Right ventricle myocardium superior (tissue), 1 donor: ENCODE results near the gene HLA-DRB5. TPM values are rescaled to one million over a fixed set of nuclear protein-coding genes. Genes with fewer than 3 reads are reported as not detected.
"Not testable (repeated sequence)": the region's sequence is repeated elsewhere in the genome, so short reads cannot be mapped to it uniquely, and the experiment has no call there.

Source experiments
- ATAC-seq: fragments of 200-7000 bp; cut with Tn5 transposase; one replicate; pipeline ENCODE4 v1.9.1; 2020; ENCODE audit warnings: mild to moderate bottlenecking; ENCODE audit not compliant: poor library complexity
- DNase-seq: peaks from one replicate; pipeline ENCODE4 v3.0.0-alpha.2; 2020
- intact Hi-C: fragments of 100-400 bp; cut with DNase I; formaldehyde crosslinking; loops from one replicate; pipeline ENCODE4 v1.11.2; 2022
- long read RNA-seq: library from polyadenylated mRNA; unstranded; transcript quantifications from one replicate; pipeline ENCODE4 v2.0.0, GENCODE V29; 2021
- total RNA-seq: library from RNA; stranded (reverse); fragmentation: NEBNext Ultra II Directional; extraction: Animal tissue kit (Norgen Biotek cat#: 25700); gene quantifications from one replicate; pipeline ENCODE4 v1.2.1, GENCODE V29; 2021
- donor health status: DM: no; HTN: yes; CAD: no; lungs with severe emphysema.

HLA-DRB5 gene
- total RNA-seq = 17.7 TPM
- long read RNA-seq = 0 reads

GRCh38 chr6:32529697-32530430 lies at the start of gene HLA-DRB5:
HLA-DRB5 (minus strand) TSS chr6:32530287; CDS start chr6:32530224, 63 bp downstream.
- DNase-seq = peak; percentile 43
- intact Hi-C loops = loop anchor here (5.0 to 10.0 kb wide), 2 partner anchors 42 to 45 kb away; no protein-coding TSS in a partner anchor
- peak; percentile 73 for ATAC-seq

GRCh38 chr6:32578962-32579361 lies 48.9 kb upstream of the HLA-DRB5 start:
- intact Hi-C loops = no loop called here
- ATAC-seq (no peak), DNase-seq (no peak)

GRCh38 chr6:32577493-32577892 lies 47.4 kb upstream of the HLA-DRB5 start:
- intact Hi-C loops, ATAC-seq, DNase-seq: not testable (repeated sequence)

- intact Hi-C loops = no loop called here
Observed at GRCh38 chr6:32576250-32576649, 46.2 kb upstream of the HLA-DRB5 start.

GRCh38 chr6:32570363-32570905 lies 40.3 kb upstream of the HLA-DRB5 start:
- DNase-seq (no peak), ATAC-seq (no peak)
- intact Hi-C loops = loop anchor here (5.0 kb wide), 1 partner anchor 43 kb away; no protein-coding TSS in a partner anchor

More at GRCh38 chr6:32576250-32576649, 46.2 kb upstream of the HLA-DRB5 start:
- ATAC-seq (no peak), DNase-seq (no peak)

GRCh38 chr6:32568561-32568960 lies 38.5 kb upstream of the HLA-DRB5 start:
- intact Hi-C loops = no loop called here
- DNase-seq (no peak), ATAC-seq (no peak)

- intact Hi-C loops = no loop called here
- ATAC-seq (no peak), DNase-seq (no peak)
Observed at GRCh38 chr6:32566957-32567356, 36.9 kb upstream of the HLA-DRB5 start.

GRCh38 chr6:32565511-32565910 lies 35.4 kb upstream of the HLA-DRB5 start:
- ATAC-seq (no peak), DNase-seq (no peak)
- intact Hi-C loops = no loop called here

GRCh38 chr6:32562940-32563339 lies 32.9 kb upstream of the HLA-DRB5 start:
- intact Hi-C loops = no loop called here
- DNase-seq = no peak
- no peak for ATAC-seq

GRCh38 chr6:32559747-32560146 lies 29.7 kb upstream of the HLA-DRB5 start:
- ATAC-seq (no peak), DNase-seq (no peak)
- intact Hi-C loops = no loop called here

- ATAC-seq (no peak), DNase-seq (no peak)
- intact Hi-C loops = no loop called here
Observed at GRCh38 chr6:32558426-32559057, 28.5 kb upstream of the HLA-DRB5 start.

GRCh38 chr6:32554116-32554965 lies 24.3 kb upstream of the HLA-DRB5 start:
- intact Hi-C loops = no loop called here

GRCh38 chr6:32553037-32553742 lies 23.1 kb upstream of the HLA-DRB5 start:
- intact Hi-C loops = no loop called here
- ATAC-seq (no peak), DNase-seq (no peak)

More at GRCh38 chr6:32554116-32554965, 24.3 kb upstream of the HLA-DRB5 start:
- ATAC-seq (no peak), DNase-seq (no peak)

GRCh38 chr6:32551410-32551809 lies 21.3 kb upstream of the HLA-DRB5 start:
- no peak for DNase-seq
- ATAC-seq = no peak
- intact Hi-C loops = no loop called here

GRCh38 chr6:32539839-32540238 lies 9.8 kb upstream of the HLA-DRB5 start:
- DNase-seq (no peak), ATAC-seq (no peak)
- intact Hi-C loops = loop anchor here (10.0 kb wide), 1 partner anchor 55 kb away; no protein-coding TSS in a partner anchor

GRCh38 chr6:32530431-32530793 lies 325 bp upstream of the HLA-DRB5 start:
- intact Hi-C loops = loop anchor here (10.0 kb wide), 1 partner anchor 46 kb away; no protein-coding TSS in a partner anchor
- DNase-seq = not testable (repeated sequence)
- ATAC-seq = peak; percentile 43

- no peak for ATAC-seq
- DNase-seq = no peak
- intact Hi-C loops = no loop called here
Observed at GRCh38 chr6:32522302-32523047, 7.6 kb downstream of the HLA-DRB5 start.

GRCh38 chr6:32519910-32520258 lies 10.2 kb downstream of the HLA-DRB5 start:
- ATAC-seq = no peak
- no peak for DNase-seq
- intact Hi-C loops = no loop called here
